ENCODE measurements around the gene ZACN.

The ZACN gene

DNA sequence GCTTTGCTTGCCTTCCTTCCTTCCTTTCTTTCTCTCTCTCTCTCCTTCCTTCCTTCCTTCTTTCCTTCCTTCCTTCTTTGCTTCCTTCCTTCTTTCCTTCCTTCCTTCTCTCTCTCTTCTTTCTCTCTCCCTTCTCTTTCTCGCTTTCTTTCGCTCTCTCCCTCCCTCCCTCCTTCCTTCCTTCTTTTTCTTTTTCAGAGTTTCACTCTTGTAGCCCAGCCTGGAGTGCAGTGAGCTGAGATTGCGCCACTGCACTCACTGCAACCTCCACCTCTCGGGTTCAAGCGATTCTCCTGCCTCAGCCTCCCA is 44.2 kb downstream of the ZACN start:
- no peaks in the 10 kb centered on the region for H3K4me1 ChIP-seq (ENCODE audit: insufficient read depth, low read length, poor library complexity, severe bottlenecking)
- H3K36me3 ChIP-seq (ENCODE audit: insufficient read depth, low read length): no peaks in the 10 kb centered on the region
- H3K4me2 ChIP-seq (ENCODE audit: low read depth, low read length, poor library complexity, severe bottlenecking): no peak overlapping the region
- no peaks in the 10 kb centered on the region for H3F3A ChIP-seq (ENCODE audit: low read depth)
- H3K9ac ChIP-seq (ENCODE audit: low read depth, low read length, poor library complexity, severe bottlenecking): no peak overlapping the region
- no peak overlapping the region for H2AFZ ChIP-seq (ENCODE audit: low read length)
- no peaks in the 10 kb centered on the region for H3K9me3 ChIP-seq (ENCODE audit: insufficient read depth, low read depth, low read length)
- TF ChIP-seq EZH2phosphoT487 (IDR thresholded peaks at IDR 0.05; ENCODE audit: borderline replicate concordance): no peak
- TF ChIP-seq, protein P1, sequence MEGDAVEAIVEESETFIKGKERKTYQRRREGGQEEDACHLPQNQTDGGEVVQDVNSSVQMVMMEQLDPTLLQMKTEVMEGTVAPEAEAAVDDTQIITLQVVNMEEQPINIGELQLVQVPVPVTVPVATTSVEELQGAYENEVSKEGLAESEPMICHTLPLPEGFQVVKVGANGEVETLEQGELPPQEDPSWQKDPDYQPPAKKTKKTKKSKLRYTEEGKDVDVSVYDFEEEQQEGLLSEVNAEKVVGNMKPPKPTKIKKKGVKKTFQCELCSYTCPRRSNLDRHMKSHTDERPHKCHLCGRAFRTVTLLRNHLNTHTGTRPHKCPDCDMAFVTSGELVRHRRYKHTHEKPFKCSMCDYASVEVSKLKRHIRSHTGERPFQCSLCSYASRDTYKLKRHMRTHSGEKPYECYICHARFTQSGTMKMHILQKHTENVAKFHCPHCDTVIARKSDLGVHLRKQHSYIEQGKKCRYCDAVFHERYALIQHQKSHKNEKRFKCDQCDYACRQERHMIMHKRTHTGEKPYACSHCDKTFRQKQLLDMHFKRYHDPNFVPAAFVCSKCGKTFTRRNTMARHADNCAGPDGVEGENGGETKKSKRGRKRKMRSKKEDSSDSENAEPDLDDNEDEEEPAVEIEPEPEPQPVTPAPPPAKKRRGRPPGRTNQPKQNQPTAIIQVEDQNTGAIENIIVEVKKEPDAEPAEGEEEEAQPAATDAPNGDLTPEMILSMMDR (conservative IDR thresholded peaks at IDR 0.05; ENCODE audit: low read length): no peak
- H4K20me1 ChIP-seq (ENCODE audit: insufficient read depth, low read length, poor library complexity, severe bottlenecking): no peaks in the 10 kb centered on the region
- H3K27me3 ChIP-seq (ENCODE audit: insufficient read depth, low read length, poor library complexity, severe bottlenecking): no peaks in the 10 kb centered on the region
- H3K79me2 ChIP-seq (ENCODE audit: insufficient read depth, low read length): no peaks in the 10 kb centered on the region
- H3K9me2 ChIP-seq (replicated peaks; ENCODE audit: low read depth, low read length): no peaks in the 10 kb centered on the region
- no peak overlapping the region for H3K4me3 ChIP-seq (ENCODE audit: low read length, poor library complexity, severe bottlenecking)

GRCh38 chr17:76123749-76124581 is 45.0 kb downstream of the ZACN start:
- Histone ChIP-seq H3K4me3 (ENCODE audit: low read length, poor library complexity, severe bottlenecking) (no peak overlapping the region), H3K79me2 (ENCODE audit: insufficient read depth, low read length) (no peaks in the 10 kb centered on the region), H3K9me2 (replicated peaks; ENCODE audit: low read depth, low read length) (no peaks in the 10 kb centered on the region), H4K20me1 (ENCODE audit: insufficient read depth, low read length, poor library complexity, severe bottlenecking) (no peaks in the 10 kb centered on the region), H3K9ac (ENCODE audit: low read depth, low read length, poor library complexity, severe bottlenecking) (no peak overlapping the region), H3K36me3 (ENCODE audit: insufficient read depth, low read length) (no peaks in the 10 kb centered on the region), H3K9me3 (ENCODE audit: insufficient read depth, low read depth, low read length) (no peaks in the 10 kb centered on the region), H3K27me3 (ENCODE audit: insufficient read depth, low read length, poor library complexity, severe bottlenecking) (no peaks in the 10 kb centered on the region), H3K4me2 (ENCODE audit: low read depth, low read length, poor library complexity, severe bottlenecking) (no peak overlapping the region), H3K4me1 (ENCODE audit: insufficient read depth, low read length, poor library complexity, severe bottlenecking) (no peaks in the 10 kb centered on the region), H3F3A (ENCODE audit: low read depth) (no peaks in the 10 kb centered on the region), H2AFZ (ENCODE audit: low read length) (no peak overlapping the region)
- no peak for TF ChIP-seq EZH2phosphoT487 (IDR thresholded peaks at IDR 0.05; ENCODE audit: borderline replicate concordance)
- TF ChIP-seq, protein P1 (conservative IDR thresholded peaks at IDR 0.05; ENCODE audit: low read length): no peak

GRCh38 chr17:76124582-76125390 is 45.8 kb downstream of the ZACN start:
- no peak for TF ChIP-seq EZH2phosphoT487 (IDR thresholded peaks at IDR 0.05; ENCODE audit: borderline replicate concordance)
- TF ChIP-seq, protein P1 (conservative IDR thresholded peaks at IDR 0.05; ENCODE audit: low read length): peak; percentile 48
- Histone ChIP-seq H2AFZ (ENCODE audit: low read length) (no peak overlapping the region), H3K4me2 (ENCODE audit: low read depth, low read length, poor library complexity, severe bottlenecking) (no peak overlapping the region), H3K27me3 (ENCODE audit: insufficient read depth, low read length, poor library complexity, severe bottlenecking) (no peaks in the 10 kb centered on the region), H3K36me3 (ENCODE audit: insufficient read depth, low read length) (no peaks in the 10 kb centered on the region), H3F3A (ENCODE audit: low read depth) (no peaks in the 10 kb centered on the region), H3K9ac (ENCODE audit: low read depth, low read length, poor library complexity, severe bottlenecking) (no peak overlapping the region), H4K20me1 (ENCODE audit: insufficient read depth, low read length, poor library complexity, severe bottlenecking) (no peaks in the 10 kb centered on the region), H3K4me3 (ENCODE audit: low read length, poor library complexity, severe bottlenecking) (no peak overlapping the region), H3K4me1 (ENCODE audit: insufficient read depth, low read length, poor library complexity, severe bottlenecking) (no peaks in the 10 kb centered on the region), H3K9me3 (ENCODE audit: insufficient read depth, low read depth, low read length) (no peaks in the 10 kb centered on the region), H3K9me2 (replicated peaks; ENCODE audit: low read depth, low read length) (no peaks in the 10 kb centered on the region), H3K79me2 (ENCODE audit: insufficient read depth, low read length) (no peaks in the 10 kb centered on the region)

Data from Loucy (cell line).